Stimulated activated CD4-positive, alpha-beta T cell treated with anti-CD3 and anti-CD28 coated beads, Interleukin-4, amount 100 ng/mL, for 48 hours (primary cell): ENCODE results near the gene NRN1L.
"Not testable (repeated sequence)": the region's sequence is repeated elsewhere in the genome, so short reads cannot be mapped to it uniquely, and the experiment has no call there.

ENCODE experiments used
- DNase-seq, 2 donors: peaks; one replicate each; pipeline ENCODE4 v3.0.0-alpha.2; 2020; ENCODE audit warnings: low read depth in 2 of 2

Gene NRN1L

DNA sequence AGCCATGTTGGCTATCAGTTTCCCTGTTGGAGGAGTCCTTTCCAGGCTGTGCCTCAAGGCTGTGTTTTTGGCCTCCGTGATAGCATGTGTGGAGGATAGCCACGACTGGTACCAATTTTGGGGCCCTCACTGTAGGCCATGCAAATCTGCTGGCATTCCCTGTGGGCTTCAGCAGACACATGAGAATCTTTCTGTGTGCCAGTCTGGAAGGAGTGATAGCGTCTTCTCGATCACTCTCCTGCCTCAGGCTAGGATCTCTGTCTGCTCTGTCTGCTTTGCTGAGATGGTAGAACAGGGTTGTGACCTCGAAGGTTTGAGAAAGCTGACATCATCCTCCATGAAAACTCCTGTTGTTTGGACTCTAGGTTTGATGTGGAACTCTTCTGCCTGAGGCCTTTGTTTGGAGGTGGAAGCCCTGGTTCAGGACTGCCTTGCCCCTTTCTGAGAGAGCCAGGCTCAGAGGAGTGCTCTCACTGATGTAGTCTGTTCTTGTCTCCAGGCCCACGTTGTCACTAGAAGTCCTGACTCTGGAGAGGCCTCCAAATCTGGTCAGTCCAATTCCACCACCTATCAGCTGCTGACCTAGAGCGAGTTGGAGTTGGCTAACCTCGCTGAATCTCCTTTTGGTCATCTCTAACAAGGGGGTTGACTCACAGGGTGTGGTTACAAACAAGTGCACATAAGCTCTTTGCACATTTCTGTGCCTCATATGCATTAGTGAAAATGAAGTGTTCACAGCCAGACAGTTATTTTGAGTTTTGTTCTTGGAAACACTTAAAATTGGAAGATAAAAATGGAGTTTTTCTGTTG, 23.9 kb upstream of the NRN1L start:
- DNase-seq = no peak

DNA sequence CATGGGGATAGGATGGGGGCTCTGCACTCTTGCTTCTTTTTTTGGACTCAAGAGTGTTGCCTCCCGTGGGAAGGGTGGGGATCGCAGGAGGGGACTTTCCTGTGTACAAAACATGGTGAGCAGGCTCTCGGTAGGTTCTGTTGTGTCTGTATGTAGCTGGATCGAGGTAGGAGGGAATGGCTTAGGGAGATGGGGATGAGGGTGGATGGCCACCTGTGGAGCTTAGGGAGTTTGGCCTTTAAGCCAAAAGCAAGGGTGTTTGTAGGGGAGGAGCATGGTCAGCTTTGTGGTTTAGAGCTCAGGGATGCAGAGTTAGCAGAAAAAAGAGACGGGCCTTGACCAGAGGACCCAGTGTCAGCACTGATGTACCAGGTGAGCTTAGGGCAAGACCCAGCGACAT, 22.8 kb upstream of the NRN1L start:
- DNase-seq = no peak

DNA sequence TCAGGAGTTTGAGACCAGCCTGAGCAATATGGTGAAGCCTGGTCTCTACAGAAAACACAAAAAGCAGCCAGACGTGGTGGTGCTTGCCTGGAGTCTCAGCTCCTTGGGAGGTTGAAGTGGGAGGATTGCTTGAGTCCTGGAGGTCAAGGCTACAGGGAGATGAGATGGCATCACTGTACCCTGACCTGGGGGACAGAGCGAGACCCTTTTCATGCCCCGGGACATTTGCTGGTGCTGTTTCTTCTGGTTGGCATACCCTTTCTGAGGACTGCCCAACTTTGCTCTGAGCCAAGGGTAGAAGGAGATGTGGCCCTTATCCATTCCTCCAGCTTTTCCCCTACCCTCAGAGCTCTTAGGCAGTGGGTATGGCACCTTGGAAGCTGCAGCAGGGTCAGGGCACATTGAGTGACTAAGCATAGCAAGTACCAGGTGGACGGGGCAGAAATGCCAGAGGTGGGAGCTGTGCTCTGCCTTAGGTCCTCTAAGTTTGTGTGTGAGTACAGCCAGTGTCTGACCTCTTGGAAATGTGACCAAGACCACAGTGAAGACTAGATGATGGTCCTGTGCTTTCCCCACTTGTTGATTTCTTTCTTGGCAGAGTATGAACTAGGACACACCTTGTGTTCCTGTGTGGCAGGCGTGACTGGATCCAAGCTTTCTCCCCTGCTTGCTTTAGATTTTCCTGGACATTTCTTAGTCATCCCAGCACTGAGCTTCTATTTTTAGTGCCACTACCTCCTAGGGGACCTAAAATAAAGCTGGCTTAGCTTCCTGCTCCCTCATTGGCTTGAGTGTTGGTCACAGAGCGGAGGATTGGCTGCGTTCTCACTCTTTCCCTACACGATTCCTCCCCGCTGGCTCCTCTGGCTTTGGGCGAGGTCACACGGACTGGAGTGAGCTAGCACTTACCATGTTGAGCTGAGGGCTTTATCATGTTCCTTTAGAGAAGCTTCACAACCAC, 21.8 kb upstream of the NRN1L start:
- DNase-seq = no peak

DNA sequence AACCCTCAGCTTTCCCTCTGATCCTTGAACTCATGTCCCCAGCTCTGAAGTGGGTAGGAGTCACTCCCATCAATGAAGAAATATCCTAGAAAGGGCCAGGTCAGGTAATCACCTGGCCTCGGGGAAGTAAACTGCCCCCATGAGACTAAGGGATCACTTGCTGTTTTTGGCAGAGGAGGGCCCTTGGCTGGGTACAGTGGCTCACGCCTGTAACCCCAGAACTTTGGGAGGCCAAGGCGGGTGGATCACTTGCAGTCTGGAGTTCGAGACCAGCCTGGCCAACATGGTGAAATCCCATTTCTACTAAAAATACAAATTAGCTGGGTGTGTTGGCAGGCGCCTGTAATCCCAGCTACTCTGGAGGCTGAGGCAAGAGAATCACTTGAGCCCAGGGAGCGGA, 20.6 kb upstream of the NRN1L start:
- DNase-seq = not testable (repeated sequence)

DNA sequence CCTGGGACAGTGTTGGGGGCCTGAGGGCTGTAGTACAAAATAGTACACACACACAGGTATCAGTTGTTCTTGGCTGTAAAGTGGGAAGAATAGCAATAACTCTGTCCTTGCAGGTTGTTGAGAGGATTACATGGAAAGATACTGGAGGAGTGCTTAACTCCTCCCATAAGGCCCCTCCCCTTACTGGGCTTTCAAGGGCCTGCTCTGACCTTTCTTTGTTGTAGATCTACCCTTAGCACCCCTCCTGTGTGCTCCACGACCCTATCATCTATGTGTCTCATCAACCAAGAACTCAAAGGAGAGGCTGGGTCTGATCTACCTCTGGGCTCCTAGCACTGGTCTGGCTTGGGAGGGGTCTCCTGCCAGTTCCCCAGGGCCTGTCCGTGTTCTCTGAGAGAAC, 20.1 kb upstream of the NRN1L start:
- no peak for DNase-seq

DNA sequence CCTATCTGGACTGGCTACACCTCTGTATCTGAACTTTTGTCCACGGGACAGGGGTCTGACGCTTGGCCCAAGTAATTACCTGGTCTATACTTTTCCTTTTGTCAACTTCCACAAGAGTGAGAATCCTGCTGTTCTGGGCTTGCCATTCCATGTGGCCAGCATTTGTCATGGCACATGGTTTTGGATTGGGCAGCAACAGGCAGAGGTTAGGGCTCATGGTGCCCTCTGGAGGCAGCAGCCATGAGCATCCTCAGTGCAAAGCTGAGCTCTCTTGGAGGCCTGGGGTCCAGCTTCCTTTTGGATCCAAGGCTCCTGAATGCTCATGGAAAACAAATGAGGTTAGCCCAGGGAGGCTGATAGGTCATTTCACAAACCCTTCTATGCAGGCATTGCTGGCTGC, 19.4 kb upstream of the NRN1L start:
- no peak for DNase-seq

DNA sequence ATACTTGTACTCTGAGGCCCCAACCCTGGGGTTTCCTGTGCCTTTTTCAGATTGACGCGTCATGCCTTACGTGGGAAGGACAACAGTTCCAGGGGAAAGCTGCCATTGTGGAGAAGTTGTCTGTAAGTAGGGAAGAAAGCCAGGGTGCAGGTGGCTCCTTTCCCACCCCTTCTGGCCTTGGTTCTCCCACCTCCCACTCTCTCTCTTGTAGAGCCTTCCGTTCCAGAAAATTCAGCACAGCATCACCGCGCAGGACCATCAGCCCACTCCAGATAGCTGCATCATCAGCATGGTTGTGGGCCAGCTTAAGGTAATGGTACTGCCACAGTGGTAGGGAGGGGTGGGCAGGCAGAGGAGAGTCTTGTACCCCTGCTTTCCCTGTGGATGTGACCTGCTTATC, 16.4 kb upstream of the NRN1L start:
- DNase-seq = no peak

DNA sequence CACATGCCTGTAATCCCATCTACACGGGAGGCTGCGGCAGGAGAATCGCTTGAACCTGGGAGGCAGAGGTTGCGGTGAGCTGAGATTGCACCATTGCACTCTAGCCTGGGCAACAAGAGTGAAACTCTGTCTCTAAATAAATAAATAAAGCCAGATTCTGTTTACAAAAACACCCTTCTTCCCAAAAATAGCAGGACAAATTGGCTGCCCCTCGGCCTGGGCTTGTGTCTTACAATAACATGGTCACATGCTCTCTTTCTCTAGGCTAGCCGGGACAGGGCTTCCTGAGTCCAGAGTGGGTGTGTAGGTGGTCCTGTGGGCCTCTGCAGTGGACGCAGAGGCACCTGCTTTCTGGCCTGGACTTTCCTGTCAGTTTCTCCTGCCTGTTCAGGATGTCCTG, 15.0 kb upstream of the NRN1L start:
- DNase-seq = no peak

DNA sequence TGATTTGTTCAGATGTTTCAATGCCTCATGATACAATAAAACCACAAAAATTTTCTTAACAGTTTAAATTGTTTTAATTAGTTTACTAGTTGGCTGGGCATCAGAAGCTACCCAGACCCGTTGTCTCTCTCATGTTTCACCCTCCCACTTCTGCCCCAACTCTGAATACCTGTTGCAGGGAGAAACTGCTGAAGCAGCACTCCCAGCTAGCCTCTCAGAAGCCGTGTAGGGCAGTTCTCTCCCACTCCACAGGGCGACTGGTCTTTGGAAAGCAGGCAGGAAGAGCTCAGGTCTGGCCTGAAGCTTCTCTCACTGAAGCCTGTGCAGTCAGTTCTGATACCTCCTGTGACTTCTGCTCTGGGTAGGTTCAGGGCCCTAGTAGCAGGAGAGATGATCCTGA, 13.4 kb upstream of the NRN1L start:
- no peak for DNase-seq

DNA sequence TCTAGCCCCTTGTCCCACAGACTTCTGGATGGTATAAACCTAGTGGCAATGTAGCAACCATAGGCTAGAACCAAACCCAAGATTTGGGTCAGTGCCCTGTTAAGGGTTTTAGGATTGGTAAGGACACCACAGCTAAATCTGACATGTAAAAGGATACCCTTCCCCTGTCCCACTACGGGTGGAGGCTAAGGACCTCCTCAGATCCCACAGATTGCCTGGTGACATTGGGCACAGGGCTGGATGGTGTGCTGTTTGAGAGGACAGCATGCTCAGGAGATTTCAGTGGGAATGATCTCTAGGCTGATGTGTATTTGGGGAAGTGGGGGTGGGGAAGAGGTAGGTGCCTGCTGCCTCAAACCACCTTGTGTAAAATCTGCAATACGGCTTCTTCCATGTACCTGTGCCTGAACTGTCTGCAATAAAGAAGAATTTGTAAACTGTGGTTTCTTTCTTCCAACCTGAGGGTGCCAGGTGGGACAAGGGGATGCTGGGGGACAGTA, 12.5 kb upstream of the NRN1L start:
- DNase-seq = no peak

DNA sequence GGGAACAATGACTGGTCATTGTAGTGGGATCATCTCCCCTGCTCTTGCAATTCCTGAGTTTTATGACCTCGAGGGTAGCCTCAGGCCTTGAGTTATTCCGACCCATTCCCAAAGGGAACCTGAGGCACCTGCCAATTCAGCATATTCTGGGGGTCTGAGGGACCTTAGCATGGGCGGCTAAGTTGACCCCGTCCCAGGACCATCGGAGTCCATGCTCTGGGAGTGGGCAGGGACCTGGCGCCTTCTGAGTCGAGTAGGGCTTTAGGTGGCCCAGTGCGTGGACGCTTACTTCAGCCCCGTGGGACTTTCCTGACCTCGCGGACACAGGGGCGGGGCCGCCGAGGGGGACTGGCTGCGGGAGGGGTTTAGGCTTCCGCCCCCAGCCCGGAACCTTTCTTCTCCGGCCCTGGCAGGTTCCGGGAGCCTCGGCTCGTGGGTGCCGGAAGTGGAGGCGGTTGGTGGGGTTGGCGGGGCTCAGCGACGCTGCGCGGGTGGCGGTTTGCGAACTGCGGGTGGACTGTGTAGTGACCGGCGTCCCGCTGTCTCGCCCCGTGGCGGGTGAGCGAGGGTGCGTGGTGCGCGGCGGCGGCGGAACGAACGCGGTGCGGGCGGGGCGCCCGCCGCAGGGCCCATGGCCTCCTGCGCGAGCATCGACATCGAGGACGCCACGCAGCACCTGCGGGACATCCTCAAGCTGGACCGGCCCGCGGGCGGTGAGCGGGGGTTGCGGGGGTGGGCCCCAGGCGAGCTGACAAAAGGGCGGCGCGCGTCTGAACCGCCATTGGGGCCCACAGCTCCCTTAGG, 11.9 kb upstream of the NRN1L start, which contains the start of gene EDC4:
EDC4 (plus strand) TSS at position 422 of the 804 bp plus-strand sequence; CDS start at position 632, 210 bp downstream.
- peak; percentile 84 to 86 for DNase-seq

DNA sequence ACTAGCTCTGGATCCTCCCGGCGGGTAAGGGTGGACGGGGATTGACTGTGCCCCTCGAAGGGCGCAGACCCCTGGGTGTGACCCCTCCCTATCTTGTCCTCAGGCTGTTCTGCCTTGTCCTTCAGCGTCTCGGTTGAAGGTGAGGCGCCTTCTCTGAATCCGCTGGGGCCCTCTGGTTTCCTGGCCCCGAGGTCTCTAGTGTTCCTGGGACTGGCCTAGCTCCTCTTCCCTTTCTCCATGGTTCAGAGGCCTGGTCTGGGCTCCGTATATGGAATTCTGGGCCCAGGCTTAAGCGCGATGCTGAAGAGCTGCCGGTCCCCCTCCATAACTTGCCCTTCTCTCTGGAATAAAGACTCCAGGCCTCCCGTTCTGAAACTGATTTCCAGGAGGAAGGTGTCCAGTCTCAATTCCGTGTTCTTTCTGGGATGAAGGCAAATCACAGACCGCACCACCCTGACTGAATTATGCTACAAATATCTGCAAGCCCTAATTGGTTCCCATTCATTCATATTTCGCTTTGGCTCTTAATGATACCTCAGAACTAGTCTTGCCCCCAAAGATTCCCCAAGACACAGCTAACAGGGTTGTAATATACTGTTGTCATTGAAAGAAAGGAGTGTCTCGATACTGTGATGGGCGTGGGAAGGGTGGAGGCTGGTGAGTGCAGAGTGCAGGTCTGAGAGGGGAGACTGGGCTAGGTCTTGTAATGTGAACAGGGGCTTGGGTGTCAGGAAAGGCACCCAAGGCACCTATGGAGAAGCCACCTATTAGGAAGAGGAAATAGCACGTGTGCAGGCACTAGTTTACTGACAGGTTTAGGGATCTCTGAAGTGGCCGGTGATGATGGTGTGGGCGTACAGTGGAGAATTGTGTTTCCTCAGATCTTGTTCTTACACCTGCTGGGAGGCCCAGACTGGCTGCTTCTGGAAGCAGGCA, 11.0 kb upstream of the NRN1L start:
- no peak for DNase-seq

DNA sequence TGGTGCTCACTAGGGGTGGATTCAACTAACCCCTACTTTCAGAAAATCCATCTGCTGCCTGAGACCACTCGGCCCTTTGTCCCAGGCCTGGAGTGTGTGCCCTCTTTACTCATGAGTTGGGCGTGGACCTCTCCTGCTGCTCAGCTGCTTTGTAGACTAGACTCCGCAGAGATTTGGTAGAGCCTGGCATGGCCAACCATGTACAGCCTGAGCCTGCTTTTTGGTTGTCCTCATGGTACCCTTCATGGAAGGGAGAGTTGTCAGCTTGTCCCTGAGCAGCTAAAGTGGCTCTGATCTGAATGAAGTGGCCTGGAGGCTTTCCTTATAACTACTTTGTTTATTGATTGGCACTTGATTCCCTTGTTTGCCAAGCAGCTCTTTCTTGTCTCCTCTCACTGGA, 10.3 kb upstream of the NRN1L start:
- DNase-seq = no peak

DNA sequence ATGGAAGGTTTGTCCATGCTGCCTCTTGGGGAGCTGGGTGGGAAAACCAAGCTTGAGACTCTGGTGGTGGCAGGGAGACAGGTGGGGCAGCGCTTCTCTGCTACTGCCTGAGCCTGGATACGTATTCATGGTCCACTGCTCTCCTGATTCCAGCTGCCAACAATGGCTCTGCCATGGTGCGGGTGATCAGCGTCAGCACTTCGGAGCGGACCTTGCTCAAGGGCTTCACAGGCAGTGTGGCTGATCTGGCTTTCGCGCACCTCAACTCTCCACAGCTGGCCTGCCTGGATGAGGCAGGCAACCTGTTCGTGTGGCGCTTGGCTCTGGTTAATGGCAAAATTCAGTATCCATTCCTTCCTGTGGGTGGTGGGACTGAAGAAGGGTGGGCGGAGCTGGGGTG, 7.6 kb upstream of the NRN1L start:
- no peak for DNase-seq

DNA sequence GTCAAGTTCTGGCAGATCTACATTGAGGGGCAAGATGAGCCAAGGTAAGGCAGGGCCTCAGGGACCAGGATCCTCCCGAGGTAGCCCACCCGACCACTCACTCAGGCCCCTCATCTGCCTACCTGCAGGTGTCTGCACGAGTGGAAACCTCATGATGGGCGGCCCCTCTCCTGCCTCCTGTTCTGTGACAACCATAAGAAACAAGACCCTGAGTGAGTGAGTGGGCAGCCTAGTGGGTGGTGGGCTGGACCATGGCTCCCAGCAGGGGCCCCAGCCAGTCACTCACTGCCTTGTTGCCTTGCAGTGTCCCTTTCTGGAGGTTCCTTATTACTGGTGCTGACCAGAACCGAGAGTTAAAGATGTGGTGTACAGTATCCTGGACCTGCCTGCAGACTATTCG, 6.5 kb upstream of the NRN1L start:
- DNase-seq = no peak

DNA sequence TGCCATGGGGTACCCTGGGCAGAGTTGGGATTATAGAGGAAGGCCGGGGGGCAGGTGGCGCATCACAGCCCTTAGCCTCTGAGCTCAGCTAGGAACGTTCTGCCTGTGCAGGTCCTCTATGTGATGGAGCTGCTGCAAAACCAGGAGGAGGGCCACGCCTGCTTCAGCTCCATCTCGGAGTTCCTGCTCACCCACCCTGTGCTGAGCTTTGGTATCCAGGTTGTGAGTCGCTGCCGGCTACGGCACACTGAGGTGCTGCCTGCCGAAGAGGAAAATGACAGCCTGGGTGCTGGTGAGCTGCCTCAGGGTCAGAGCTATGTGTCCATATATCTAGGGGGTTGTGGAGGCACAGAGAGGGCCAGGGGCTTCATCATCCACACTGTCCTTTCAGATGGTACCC, 5.8 kb upstream of the NRN1L start:
- DNase-seq = no peak

DNA sequence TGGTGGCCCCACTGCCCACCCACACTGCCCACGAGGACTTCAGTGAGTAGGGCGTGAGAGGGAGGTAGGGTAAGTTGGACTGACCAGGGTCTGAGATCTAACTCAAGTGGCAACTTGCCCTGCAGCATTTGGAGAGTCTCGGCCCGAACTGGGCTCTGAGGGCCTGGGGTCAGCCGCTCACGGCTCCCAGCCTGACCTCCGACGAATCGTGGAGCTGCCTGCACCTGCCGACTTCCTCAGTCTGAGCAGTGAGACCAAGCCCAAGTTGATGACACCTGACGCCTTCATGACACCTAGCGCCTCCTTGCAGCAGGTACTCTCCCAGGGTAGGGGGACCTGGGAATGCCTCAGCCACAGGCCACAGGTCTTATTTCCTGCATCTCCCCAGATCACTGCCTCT, 5.2 kb upstream of the NRN1L start:
- no peak for DNase-seq

DNA sequence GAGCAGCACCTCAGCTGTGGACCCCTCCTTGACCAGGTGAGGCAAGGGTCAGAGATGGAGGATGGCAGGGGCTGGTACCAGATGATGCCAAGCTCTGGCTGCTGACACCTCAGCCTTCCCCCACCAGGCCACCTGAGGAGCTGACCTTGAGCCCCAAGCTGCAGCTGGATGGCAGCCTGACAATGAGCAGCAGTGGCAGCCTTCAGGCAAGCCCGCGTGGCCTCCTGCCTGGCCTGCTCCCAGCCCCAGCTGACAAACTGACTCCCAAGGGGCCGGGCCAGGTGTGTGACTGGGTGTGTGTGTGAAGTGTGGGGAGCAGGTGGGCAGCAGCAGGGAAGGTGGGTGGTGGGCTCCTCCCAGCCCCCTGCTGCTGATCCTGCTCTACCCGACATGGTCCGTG, 4.7 kb upstream of the NRN1L start:
- DNase-seq = no peak

DNA sequence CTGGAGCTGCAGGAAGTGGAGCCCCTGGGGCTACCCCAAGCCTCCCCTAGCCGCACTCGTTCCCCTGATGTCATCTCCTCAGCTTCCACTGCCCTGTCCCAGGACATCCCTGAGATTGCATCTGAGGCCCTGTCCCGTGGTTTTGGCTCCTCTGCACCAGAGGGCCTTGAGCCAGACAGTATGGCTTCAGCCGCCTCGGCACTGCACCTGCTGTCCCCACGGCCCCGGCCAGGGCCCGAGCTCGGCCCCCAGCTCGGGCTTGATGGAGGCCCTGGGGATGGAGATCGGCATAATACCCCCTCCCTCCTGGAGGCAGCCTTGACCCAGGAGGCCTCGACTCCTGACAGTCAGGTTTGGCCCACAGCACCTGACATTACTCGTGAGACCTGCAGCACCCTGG, 4.1 kb upstream of the NRN1L start:
- DNase-seq = no peak

DNA sequence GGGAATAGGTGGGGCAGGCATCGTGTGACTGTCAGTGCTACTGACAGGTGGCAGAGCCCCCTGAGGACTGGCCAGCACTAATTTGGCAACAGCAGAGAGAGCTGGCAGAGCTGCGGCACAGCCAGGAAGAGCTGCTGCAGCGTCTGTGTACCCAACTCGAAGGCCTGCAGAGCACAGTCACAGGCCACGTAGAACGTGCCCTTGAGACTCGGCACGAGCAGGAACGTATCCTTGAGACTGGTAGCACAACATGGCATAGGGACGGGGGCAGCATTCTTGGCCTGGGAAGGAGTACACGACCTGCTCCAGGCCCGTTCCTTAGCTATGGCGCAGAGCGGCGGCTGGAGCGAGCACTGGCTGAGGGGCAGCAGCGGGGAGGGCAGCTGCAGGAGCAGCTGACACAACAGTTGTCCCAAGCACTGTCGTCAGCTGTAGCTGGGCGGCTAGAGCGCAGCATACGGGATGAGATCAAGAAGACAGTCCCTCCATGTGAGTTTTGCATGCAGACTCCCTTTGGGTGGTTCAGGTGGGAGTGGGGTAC, 3.0 kb upstream of the NRN1L start:
- DNase-seq = no peak
